CD4-positive, alpha-beta T cell treated with Interleukin-15 for 1 hour (primary cell): ENCODE data around the gene PALD1.

Experiments
- DNase-seq: peaks from one replicate; pipeline ENCODE4 v3.0.0-alpha.2; 2020

PALD1 gene

GRCh38 chr10:70458329-70459060 lies 20.1 kb upstream of the PALD1 start:
- DNase-seq = peak; percentile 24

- no peak for DNase-seq
Observed at GRCh38 chr10:70459061-70459773, 19.4 kb upstream of the PALD1 start.

DNA sequence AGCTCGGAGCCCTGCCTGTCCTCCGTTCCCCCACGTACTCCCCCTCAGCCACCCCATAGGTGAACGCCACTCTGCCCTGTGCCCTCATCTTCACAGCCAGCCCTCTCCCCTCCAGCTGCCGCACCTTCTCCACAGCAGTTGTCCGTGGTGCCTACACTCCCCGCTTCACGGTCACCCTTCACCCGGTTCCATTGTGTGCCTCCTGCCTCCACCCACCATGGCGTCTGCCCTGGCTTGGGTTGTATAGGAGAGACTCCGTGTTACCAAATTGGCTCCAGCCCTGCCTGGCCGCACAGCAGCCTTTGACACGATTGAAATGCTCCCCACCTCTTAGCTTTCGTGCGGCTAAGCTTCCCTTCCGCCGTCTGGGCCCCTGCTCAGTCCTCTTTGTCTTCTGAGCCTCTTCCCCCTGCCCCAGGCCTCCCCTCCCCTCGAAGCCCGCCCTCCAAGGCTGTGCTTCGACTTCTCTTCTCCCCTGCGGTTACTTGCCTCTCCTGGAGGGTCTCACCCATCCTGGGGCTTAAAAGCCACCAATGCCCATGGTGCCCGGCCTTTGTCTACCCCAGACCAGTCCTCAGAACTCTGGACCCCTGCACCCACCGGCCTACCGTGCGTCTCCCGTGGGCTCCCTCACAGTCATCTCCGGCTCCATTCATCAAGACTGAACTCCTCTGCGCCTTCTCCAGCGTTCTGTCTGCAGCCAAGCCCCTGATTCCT lies 18.6 kb upstream of the PALD1 start:
- no peak for DNase-seq

GRCh38 chr10:70461397-70462348 lies 16.9 kb upstream of the PALD1 start:
- peak; percentile 51 for DNase-seq

GRCh38 chr10:70462349-70462984 lies 16.1 kb upstream of the PALD1 start:
- DNase-seq = no peak

GRCh38 chr10:70465278-70465677 lies 13.3 kb upstream of the PALD1 start:
- DNase-seq = no peak

- DNase-seq = no peak
Observed at GRCh38 chr10:70465832-70466231, 12.7 kb upstream of the PALD1 start.

GRCh38 chr10:70466951-70467350 lies 11.6 kb upstream of the PALD1 start:
- no peak for DNase-seq

DNA sequence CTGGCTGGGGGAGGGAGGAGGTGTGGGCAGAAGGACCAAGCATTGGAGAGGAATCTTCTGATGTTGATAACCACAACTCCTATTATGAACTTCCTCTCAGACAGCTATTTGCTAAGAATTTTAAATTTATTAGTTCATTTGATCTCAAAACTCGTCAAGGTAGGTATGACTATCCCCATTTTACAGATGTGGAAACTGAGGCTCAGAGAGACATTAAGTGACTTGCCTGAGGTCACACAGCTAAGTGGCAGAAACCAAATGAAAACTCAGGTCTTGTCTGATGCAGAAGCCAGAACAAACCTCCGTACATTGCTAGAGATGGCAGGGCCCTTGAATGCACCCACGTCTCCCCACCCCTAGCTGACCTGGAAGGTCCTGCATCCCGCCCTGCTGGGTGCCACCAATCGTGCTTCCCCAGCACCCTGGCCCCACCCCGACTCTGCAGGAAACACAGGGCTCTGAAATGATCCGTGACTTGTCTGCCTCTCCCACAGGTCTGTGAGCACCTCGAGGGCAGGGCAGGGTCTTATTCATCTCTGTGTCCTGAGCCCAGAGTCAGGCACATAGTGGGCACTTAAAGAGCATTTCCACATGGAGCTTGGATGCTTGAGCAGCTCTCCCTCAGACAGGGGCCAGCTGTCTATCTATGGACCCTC lies 5.6 kb upstream of the PALD1 start:
- DNase-seq = no peak

- no peak for DNase-seq
Observed at GRCh38 chr10:70474780-70475179, 3.8 kb upstream of the PALD1 start.

- DNase-seq = no peak
Observed at GRCh38 chr10:70475661-70476060, 2.9 kb upstream of the PALD1 start.

- no peak for DNase-seq
Observed at GRCh38 chr10:70476249-70477035, 2.1 kb upstream of the PALD1 start.

DNA sequence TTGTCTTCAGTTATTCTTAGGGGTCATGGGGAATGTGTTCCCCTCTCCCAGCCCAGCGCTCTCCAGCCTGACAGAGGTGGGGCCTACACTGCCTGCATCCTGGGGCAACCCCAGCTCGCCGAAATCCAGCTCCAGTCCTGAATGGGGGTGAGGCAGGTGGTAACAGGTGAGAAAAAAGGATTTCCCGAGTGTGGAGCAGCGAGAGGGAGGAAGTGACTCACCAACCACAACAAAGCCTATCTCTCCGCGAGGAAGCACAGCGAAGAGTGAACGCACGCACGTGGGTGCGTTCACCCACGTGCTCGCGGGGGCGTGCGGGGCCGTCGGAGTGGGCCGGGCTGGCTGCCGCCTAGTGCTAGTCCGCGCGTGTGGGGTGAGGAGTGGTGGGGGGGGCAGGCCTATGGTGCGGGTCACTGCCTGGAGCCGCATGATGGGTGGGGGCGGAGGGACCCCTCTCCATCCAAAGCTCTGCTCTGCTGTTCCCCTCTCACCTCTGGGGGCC lies 855 bp upstream of the PALD1 start:
- peak; percentile 85 for DNase-seq

DNA sequence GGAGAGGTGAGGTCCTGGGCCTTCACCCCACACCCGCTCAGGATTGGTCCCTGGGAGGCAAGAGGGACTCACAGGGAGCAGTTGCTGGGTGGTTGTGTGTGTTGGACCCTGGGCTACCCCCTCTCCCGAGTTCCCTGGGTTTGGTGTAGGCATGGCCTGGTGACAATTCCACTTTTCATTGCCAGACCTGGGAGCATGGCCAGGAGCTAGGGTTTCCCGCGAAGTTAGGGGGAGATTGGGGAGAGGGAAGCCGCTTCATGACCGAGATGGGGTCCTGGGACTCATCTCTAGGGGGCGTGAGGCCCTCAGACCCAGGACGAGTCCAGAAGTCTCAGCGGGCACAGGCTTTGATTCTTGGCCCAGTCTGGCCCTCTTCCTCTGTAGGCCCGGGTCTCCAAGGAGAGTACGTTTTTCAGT lies 606 bp downstream of the PALD1 start:
- DNase-seq = no peak

DNA sequence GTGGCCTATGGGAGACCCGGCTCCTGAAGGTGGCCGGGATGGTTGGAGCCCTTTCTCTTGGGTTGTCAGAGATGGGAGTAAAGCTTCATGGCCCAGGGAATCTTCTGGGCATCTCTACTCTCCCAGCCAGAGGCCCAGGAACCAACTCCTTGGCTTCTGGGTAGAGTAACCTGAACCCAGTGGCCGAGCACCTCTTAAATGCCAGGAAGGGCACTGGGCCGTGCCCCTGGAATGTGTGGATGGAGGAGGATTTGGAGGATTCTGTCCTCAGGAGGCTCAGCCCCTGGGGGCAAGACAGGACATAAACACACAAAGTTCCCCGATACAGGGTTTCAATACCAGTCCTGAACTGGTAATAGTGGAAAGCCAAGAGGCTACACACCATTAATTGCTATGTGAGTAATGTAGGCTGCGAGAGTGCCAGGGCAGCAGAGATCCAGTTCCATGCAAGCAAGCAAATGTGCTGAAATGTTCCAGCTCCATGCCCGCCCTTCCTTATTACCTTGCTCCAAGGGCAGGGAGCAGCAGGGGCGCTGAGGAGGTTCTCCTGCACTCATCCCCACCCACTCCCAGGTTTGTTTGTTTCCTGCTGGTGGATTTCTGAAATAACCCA lies 1.2 kb downstream of the PALD1 start:
- DNase-seq = no peak

DNA sequence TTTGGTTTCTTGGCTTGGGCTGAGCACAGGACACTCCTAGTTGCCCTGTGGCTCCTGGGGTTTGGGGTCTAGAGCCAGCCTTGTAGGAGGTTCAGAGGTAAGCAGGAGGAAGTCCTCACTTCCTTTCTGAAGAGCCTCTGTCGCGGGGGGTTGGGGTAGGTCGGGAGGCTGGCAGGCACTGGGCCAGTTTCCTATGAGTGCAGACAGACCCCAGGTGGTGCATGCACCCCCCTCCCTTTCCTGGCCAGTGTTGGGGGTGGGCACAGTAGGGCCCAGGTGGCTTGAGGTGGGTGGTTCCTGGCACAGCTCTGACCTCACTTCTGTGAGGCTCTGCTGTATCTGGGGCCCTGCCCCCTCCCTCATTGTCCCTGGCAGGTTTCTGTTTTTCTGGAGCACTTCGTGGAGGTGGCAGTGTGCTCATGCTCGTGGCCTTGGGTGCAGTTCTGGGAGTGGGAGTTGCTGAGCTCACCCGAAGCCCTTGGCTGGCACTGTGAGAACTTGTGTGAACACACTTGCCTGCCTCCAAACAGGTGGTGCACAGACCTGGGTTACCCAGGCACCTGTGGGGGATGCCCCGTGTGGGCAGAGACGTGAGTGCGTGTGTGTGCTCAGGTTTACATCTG lies 1.8 kb downstream of the PALD1 start:
- DNase-seq = peak; percentile 66

DNA sequence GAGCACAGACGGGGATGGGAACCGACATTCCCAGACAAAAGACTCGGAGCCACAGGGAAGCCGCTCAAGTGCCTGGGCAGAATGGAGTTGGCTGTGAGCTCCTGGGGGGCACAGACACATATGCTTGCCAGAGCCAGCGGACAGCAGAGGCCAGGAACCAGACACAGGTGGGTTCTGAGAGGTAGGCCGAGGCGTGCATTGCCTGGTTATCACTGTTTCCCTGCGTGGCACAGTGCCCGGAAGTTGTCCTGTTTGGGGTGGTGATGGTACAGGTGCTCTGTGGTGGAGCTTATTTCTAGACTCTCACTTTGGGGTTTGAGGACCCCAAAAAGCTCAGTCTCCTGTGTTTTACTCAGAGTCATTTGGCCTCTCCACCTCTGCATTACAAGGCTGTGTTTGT lies 2.5 kb downstream of the PALD1 start:
- no peak for DNase-seq

DNA sequence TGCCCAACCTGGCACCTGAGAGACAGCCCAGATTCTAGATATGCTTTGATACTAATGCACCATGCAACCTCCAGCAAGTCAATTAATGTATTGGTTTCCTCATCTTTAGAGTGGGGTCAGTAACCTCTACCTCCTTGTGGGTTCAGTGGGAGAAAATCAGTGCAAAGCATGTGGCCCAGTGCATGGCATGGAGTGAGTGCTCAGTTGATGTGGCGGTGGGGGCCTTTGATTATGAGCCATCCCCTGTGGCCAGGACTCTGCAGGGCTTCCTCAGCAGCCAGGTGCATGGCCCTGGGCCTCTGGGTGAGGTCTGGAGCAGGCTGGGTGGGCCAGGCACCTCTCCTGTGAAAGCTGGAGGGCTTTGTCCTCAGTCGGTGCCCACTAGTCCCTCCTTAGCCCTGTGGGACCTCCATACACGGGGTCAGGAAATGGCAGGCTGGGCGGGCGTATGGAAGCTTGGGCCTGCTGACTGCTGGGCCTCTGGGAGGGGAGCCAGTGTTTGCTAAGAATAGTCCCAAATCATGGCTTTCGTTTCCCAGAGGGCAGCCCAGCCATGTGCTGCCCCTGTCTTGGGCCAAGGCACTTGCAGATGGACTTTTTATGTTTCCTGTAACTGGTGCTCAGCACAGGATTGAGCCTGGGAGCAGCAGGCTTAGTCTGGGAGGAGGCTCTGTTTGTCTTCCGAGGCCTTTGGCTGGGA lies 3.4 kb downstream of the PALD1 start:
- no peak for DNase-seq
